Activated T-helper 1 cell treated with anti-CD3 and anti-CD28 coated beads, Interleukin-12 subunit alpha, Interleukin-12 subunit beta, Interleukin-2, Interleukin-4 antibody, amounts not matched to agents 30 ng/mL and 10 ng/mL and 1 ng/mL, durations not matched to agents 14 hours and 24 hours and 36 hours (primary cell): Measurements from ENCODE around the gene CDYL. TPM values are rescaled to one million over a fixed set of nuclear protein-coding genes. Genes with fewer than 3 reads are reported as not detected.

Experiments used
- DNase-seq: peaks from one replicate; pipeline ENCODE4 v3.0.0; 2021; ENCODE audit warnings: low spot score
- H3K27ac Mint-ChIP-seq: one replicate; pipeline ENCODE4 v1.8.0; 2021; ENCODE audit warnings: mild to moderate bottlenecking, mixed read lengths
- H3K27me3 Mint-ChIP-seq: one replicate; pipeline ENCODE4 v1.8.0; 2022; ENCODE audit warnings: mild to moderate bottlenecking, moderate library complexity, mixed read lengths; ENCODE audit not compliant: insufficient read depth
- H3K36me3 Mint-ChIP-seq: one replicate; pipeline ENCODE4 v1.8.0; 2021; ENCODE audit warnings: low read depth, mixed read lengths
- H3K4me1 Mint-ChIP-seq: one replicate; pipeline ENCODE4 v1.8.0; 2021; ENCODE audit warnings: low read depth, mixed read lengths
- H3K4me3 Mint-ChIP-seq: one replicate; pipeline ENCODE4 v1.8.0; 2021; ENCODE audit warnings: mild to moderate bottlenecking, moderate library complexity, mixed read lengths
- H3K9me3 Mint-ChIP-seq: one replicate; pipeline ENCODE4 v1.8.0; 2021; ENCODE audit warnings: mixed read lengths
- intact Hi-C: fragments of 100-400 bp; cut with micrococcal nuclease; formaldehyde crosslinking; loops from one replicate; pipeline ENCODE4 v1.15.1; 2024
- total RNA-seq: library from RNA; stranded (reverse); gene quantifications from 2 replicates; pipeline ENCODE4 v1.2.3, GENCODE V29; 2022

Gene CDYL
- total RNA-seq, 1 donor from 2014 or later: 26.8 TPM

GRCh38 chr6:4799912-4800311, 23.7 kb downstream of the CDYL start:
- H3K4me3 Mint-ChIP-seq: no peak overlapping the region
- intact Hi-C loops: no loop called here

DNA sequence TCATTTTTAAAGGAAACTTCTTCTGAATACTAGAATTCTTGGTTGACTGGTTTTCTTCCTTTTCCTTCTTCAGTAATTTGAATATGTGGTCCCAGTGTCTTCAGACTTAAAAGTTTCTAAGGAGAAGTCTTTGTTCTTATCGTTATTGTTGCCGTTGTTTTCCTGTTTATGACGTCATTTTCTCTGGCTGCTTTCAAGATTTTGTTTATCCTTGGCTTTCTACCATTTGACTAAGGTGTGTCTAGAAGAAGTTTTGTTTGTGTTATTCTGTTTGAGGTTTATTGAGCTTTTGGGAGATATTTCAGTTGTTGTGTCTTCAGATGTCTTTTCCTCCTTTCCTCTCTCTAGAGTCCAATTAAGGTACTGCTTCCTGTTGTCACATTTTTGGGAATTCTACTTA, 24.5 kb downstream of the CDYL start:
- Mint-ChIP-seq H3K4me3 (no peak overlapping the region), H3K9me3 (peaks cover 6% of the 10 kb centered on the region), H3K4me1 (peaks cover 30% of the 10 kb centered on the region), H3K27ac (no peak overlapping the region), H3K36me3 (no peaks in the 10 kb centered on the region), H3K27me3 (peaks cover 3% of the 10 kb centered on the region)
- no peak for DNase-seq
- intact Hi-C loops: no loop called here

More at GRCh38 chr6:4799912-4800311, 23.7 kb downstream of the CDYL start:
- Mint-ChIP-seq H3K27me3 (peaks cover 3% of the 10 kb centered on the region), H3K36me3 (no peaks in the 10 kb centered on the region), H3K4me1 (peaks cover 30% of the 10 kb centered on the region), H3K27ac (no peak overlapping the region), H3K9me3 (peaks cover 6% of the 10 kb centered on the region)
- no peak for DNase-seq

GRCh38 chr6:4801491-4802110, 25.4 kb downstream of the CDYL start:
- H3K4me1 Mint-ChIP-seq: peaks cover 35% of the 10 kb centered on the region
- H3K27me3 Mint-ChIP-seq: peaks cover 3% of the 10 kb centered on the region
- no peaks in the 10 kb centered on the region for H3K36me3 Mint-ChIP-seq
- intact Hi-C loops: no loop called here
- peaks cover 6% of the 10 kb centered on the region for H3K9me3 Mint-ChIP-seq
- no peak overlapping the region for H3K4me3 Mint-ChIP-seq
- no peak overlapping the region for H3K27ac Mint-ChIP-seq
- DNase-seq: no peak

- Mint-ChIP-seq H3K4me3 (no peak overlapping the region), H3K27me3 (peaks cover 3% of the 10 kb centered on the region), H3K4me1 (peaks cover 36% of the 10 kb centered on the region), H3K9me3 (peaks cover 6% of the 10 kb centered on the region), H3K27ac (no peak overlapping the region), H3K36me3 (no peaks in the 10 kb centered on the region)
- DNase-seq: no peak
- intact Hi-C loops: no loop called here
Measured at GRCh38 chr6:4802312-4802935, 26.2 kb downstream of the CDYL start.

- Mint-ChIP-seq H3K27me3 (peaks cover 3% of the 10 kb centered on the region), H3K4me3 (no peak overlapping the region), H3K4me1 (peaks cover 36% of the 10 kb centered on the region), H3K36me3 (no peaks in the 10 kb centered on the region), H3K27ac (no peak overlapping the region), H3K9me3 (peaks cover 6% of the 10 kb centered on the region)
- intact Hi-C loops: no loop called here
- DNase-seq: no peak
Measured at GRCh38 chr6:4803343-4803744, 27.1 kb downstream of the CDYL start.

DNA sequence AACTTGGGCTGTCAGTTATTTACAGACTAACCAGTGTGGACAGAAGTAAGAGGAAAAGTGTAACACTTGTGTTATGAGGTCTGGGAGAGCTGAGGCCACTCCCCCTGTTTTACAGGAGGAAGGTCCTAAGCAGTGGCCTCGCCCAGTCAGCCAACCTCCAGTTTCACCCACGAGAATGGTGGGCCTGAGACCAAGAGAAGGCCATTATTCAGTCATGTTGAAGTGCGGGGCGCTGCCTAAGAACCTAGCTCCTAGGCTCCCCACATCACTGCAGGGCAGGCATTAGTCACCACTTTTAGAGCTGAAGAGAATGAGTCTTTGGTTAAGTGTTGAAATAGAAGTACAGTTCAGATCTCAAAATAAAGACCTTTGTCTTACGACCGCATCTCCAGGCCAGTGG, 27.9 kb downstream of the CDYL start:
- no peak for DNase-seq
- H3K27ac Mint-ChIP-seq: no peak overlapping the region
- H3K27me3 Mint-ChIP-seq: peaks cover 3% of the 10 kb centered on the region
- peaks cover 36% of the 10 kb centered on the region for H3K4me1 Mint-ChIP-seq
- H3K36me3 Mint-ChIP-seq: no peaks in the 10 kb centered on the region
- no peak overlapping the region for H3K4me3 Mint-ChIP-seq
- peaks cover 7% of the 10 kb centered on the region for H3K9me3 Mint-ChIP-seq
- intact Hi-C loops: no loop called here

- H3K4me1 Mint-ChIP-seq: peaks cover 37% of the 10 kb centered on the region
- peaks cover 2% of the 10 kb centered on the region for H3K27me3 Mint-ChIP-seq
- DNase-seq: no peak
- H3K9me3 Mint-ChIP-seq: peaks cover 5% of the 10 kb centered on the region
- H3K36me3 Mint-ChIP-seq: no peaks in the 10 kb centered on the region
- no peak overlapping the region for H3K4me3 Mint-ChIP-seq
- intact Hi-C loops: no loop called here
- no peak overlapping the region for H3K27ac Mint-ChIP-seq
Measured at GRCh38 chr6:4805553-4806336, 29.5 kb downstream of the CDYL start.

DNA sequence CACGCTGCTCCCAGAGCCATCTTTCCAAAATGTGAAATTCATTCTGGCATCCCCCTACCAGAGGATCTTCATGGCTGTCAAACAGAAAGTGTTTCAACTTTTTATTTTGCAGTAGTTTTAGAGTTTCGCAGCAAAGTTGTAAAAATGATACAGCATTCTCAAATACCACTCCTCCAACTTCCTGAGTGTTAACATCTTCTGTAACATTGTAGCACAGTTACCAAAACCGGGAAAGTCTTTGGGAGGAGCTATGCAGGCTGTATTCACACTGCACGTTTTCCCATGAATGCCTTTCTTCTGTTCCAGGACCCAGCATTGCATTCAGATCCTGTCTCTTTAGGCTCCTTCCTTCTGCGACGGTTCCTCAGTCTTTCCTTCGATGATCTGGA, 30.1 kb downstream of the CDYL start:
- no peak overlapping the region for H3K27ac Mint-ChIP-seq
- no peak overlapping the region for H3K4me3 Mint-ChIP-seq
- intact Hi-C loops: no loop called here
- DNase-seq: no peak
- H3K27me3 Mint-ChIP-seq: no peaks in the 10 kb centered on the region
- H3K36me3 Mint-ChIP-seq: no peaks in the 10 kb centered on the region
- peaks cover 3% of the 10 kb centered on the region for H3K9me3 Mint-ChIP-seq
- H3K4me1 Mint-ChIP-seq: peaks cover 33% of the 10 kb centered on the region

DNA sequence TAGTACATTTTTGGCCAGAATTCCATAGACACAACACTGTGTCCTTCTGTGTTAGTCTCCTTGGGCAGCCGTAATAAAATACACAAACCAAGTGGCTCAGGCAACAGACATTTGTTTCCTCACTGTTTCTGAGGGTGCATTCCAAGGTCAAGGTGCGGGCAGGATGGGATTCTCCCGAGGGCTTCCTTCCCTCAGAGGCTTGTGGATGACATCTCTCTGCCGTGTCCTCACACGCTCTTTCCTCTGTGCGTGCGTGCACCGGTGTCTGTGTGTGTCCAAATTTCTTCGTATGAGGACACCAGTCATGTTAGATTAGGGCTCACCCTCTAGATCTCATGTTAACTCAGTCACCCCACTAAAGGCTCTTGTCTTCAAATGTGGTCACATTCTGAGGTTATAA, 30.6 kb downstream of the CDYL start:
- DNase-seq: no peak
- Mint-ChIP-seq H3K36me3 (peaks cover under 1% of the 10 kb centered on the region), H3K4me1 (peaks cover 30% of the 10 kb centered on the region), H3K9me3 (peaks cover 3% of the 10 kb centered on the region), H3K27ac (no peak overlapping the region), H3K4me3 (no peak overlapping the region), H3K27me3 (no peaks in the 10 kb centered on the region)
- intact Hi-C loops: no loop called here

- Mint-ChIP-seq H3K4me1 (peaks cover 24% of the 10 kb centered on the region), H3K4me3 (no peak overlapping the region), H3K27me3 (no peaks in the 10 kb centered on the region), H3K36me3 (peaks cover 2% of the 10 kb centered on the region), H3K27ac (no peak overlapping the region), H3K9me3 (peaks cover 3% of the 10 kb centered on the region)
- no peak for DNase-seq
- intact Hi-C loops: no loop called here
Measured at GRCh38 chr6:4808396-4808795, 32.2 kb downstream of the CDYL start.

DNA sequence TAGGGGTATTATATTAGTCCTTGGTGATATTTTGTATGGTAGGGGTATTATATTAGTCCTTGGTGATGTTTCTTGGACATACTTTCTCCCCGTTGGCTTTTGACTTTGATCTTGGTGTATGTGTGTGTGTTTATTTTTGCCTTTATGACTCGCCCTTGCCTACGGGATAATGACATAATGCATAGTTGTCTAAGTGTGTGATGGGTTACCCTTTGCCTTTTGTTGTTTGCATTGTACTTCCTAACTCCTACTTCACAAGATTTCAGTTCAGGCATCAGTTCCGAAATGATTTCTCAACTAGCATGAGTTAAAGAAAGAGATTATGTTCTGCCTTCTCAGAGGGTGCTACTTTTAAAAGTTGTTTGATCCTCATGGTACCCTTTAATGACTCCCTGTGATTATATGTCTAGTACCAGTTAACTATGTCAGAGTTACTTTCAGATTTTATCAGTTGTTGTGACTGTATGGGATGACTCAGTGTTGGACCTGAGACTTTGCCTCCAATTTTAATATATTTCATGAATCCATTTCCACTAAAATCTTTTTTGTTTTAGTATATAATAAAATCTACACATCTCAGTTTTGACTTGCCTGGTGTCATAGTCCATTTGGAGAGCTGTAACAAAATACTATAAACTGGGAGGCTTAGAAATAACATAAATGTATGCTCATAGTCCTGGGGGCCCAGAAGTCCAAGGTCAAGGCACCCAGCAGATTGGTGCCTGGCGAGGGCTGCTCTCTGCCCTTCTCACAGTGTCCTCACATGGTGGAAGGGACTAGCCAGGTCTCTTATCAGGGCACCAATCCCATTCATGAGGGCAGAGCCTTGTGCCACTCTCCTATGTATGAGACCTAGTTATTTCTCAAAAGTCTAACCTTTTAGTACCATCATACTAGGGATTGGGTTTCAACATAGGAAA, 34.1 kb downstream of the CDYL start:
- intact Hi-C loops: no loop called here
- DNase-seq: no peak
- H3K4me3 Mint-ChIP-seq: no peak overlapping the region
- peaks cover 3% of the 10 kb centered on the region for H3K9me3 Mint-ChIP-seq
- peaks cover 2% of the 10 kb centered on the region for H3K36me3 Mint-ChIP-seq
- no peak overlapping the region for H3K27ac Mint-ChIP-seq
- peaks cover 24% of the 10 kb centered on the region for H3K4me1 Mint-ChIP-seq
- no peaks in the 10 kb centered on the region for H3K27me3 Mint-ChIP-seq

- peaks cover 18% of the 10 kb centered on the region for H3K4me1 Mint-ChIP-seq
- intact Hi-C loops: no loop called here
- H3K4me3 Mint-ChIP-seq: no peak overlapping the region
- peaks cover 2% of the 10 kb centered on the region for H3K36me3 Mint-ChIP-seq
- H3K9me3 Mint-ChIP-seq: peaks cover 3% of the 10 kb centered on the region
- no peak for DNase-seq
- H3K27me3 Mint-ChIP-seq: no peaks in the 10 kb centered on the region
- no peak overlapping the region for H3K27ac Mint-ChIP-seq
Measured at GRCh38 chr6:4812068-4812467, 35.9 kb downstream of the CDYL start.
